Trophoblast cell (in vitro differentiated cells and primary cell): Measurements from ENCODE around the gene C12orf60.
A peak's percentile ranks its signal among the peaks of the same experiment; 100 is the strongest.

ENCODE experiments used
- DNase-seq, 2 donors: peaks; one replicate each; pipeline ENCODE4 v3.0.0-alpha.2; 2016
- H2AFZ ChIP-seq: 2 replicates; pipeline ENCODE4 v1.6.1; 2013; ENCODE audit warnings: low read length, moderate library complexity, mild to moderate bottlenecking; ENCODE audit not compliant: insufficient read depth, poor library complexity
- H2AK5ac ChIP-seq: 2 replicates; pipeline ENCODE4 v1.6.1; 2013; ENCODE audit warnings: mild to moderate bottlenecking, low read length
- H2BK120ac ChIP-seq: 2 replicates; pipeline ENCODE4 v1.6.1; 2013; ENCODE audit warnings: low read length, mild to moderate bottlenecking, moderate library complexity; ENCODE audit not compliant: insufficient read depth, poor library complexity
- H2BK12ac ChIP-seq: 2 replicates; pipeline ENCODE4 v1.6.1; 2013; ENCODE audit warnings: mild to moderate bottlenecking, low read length, moderate library complexity
- H2BK5ac ChIP-seq: 2 replicates; pipeline ENCODE4 v1.6.1; 2013; ENCODE audit warnings: low read length, low read depth, moderate library complexity, mild to moderate bottlenecking; ENCODE audit not compliant: poor library complexity
- H3K14ac ChIP-seq: 2 replicates; pipeline ENCODE4 v1.6.1; 2013; ENCODE audit warnings: mild to moderate bottlenecking, low read length
- H3K18ac ChIP-seq: 2 replicates; pipeline ENCODE4 v1.6.1; 2013; ENCODE audit warnings: mild to moderate bottlenecking, low read length
- H3K23ac ChIP-seq: 2 replicates; pipeline ENCODE4 v1.6.1; 2013; ENCODE audit warnings: low read length
- H3K27ac ChIP-seq: 2 replicates; pipeline ENCODE4 v1.5.1; 2013; ENCODE audit warnings: low read depth, mild to moderate bottlenecking, inconsistent platforms, low read length, moderate library complexity
- H3K27me3 ChIP-seq: 2 replicates; pipeline ENCODE4 v1.6.1; 2013; ENCODE audit warnings: inconsistent platforms, mild to moderate bottlenecking, low read length, moderate library complexity; ENCODE audit not compliant: insufficient read depth
- H3K36me3 ChIP-seq, 2 experiments: 1 replicate in 1 of 2; 2 replicates in 1 of 2; pipeline ENCODE4 v1.6.1; 2013; ENCODE audit warnings: low read length in 2 of 2, mild to moderate bottlenecking in 2 of 2, moderate library complexity in 1 of 2; ENCODE audit not compliant: insufficient read depth in 2 of 2, control insufficient read depth in 1 of 2
- H3K4ac ChIP-seq: 2 replicates; pipeline ENCODE4 v1.6.1; 2013; ENCODE audit warnings: low read depth, mild to moderate bottlenecking, low read length, moderate library complexity
- H3K4me1 ChIP-seq, 2 experiments: 1 replicate in 1 of 2; 2 replicates in 1 of 2; pipeline ENCODE4 v1.6.1; 2013; ENCODE audit warnings: low read length in 2 of 2, mild to moderate bottlenecking in 2 of 2, moderate library complexity in 1 of 2; ENCODE audit not compliant: insufficient read depth in 2 of 2, control insufficient read depth in 1 of 2
- H3K4me2 ChIP-seq: 2 replicates; pipeline ENCODE4 v1.6.1; 2013; ENCODE audit warnings: inconsistent platforms, mild to moderate bottlenecking, low read length, moderate library complexity
- H3K4me3 ChIP-seq: 2 replicates; pipeline ENCODE4 v1.5.1; 2013; ENCODE audit warnings: mild to moderate bottlenecking, low read depth, low read length, inconsistent platforms
- H3K79me1 ChIP-seq: one replicate; pipeline ENCODE4 v1.6.1; 2013; ENCODE audit warnings: low read length
- H3K79me2 ChIP-seq: 2 replicates; pipeline ENCODE4 v1.6.1; 2013; ENCODE audit warnings: low read length, mild to moderate bottlenecking; ENCODE audit not compliant: control insufficient read depth, insufficient read depth, poor library complexity
- H3K9ac ChIP-seq: 2 replicates; pipeline ENCODE4 v1.6.1; 2013; ENCODE audit warnings: mild to moderate bottlenecking, low read length
- H3K9me3 ChIP-seq: 2 replicates; pipeline ENCODE4 v1.6.1; 2013; ENCODE audit warnings: low read depth, mild to moderate bottlenecking, control low read depth, inconsistent platforms, low read length; ENCODE audit not compliant: insufficient read depth
- H4K12ac ChIP-seq: 2 replicates; pipeline ENCODE4 v1.6.1; 2013; ENCODE audit warnings: low read depth, mild to moderate bottlenecking, low read length, moderate library complexity
- H4K8ac ChIP-seq: 2 replicates; pipeline ENCODE4 v1.6.1; 2013; ENCODE audit warnings: low read depth, mild to moderate bottlenecking, low read length, moderate library complexity
- H4K91ac ChIP-seq: one replicate; pipeline ENCODE4 v1.6.1; 2013; ENCODE audit warnings: low read depth, mild to moderate bottlenecking, low read length, moderate library complexity
- WGBS: extraction: QIAGEN DNeasy Blood & Tissue Kit; methylation state at CpG from one replicate; pipeline ENCODE4 v1.1.7; 2013; ENCODE audit warnings: missing lambda C conversion rate; ENCODE audit not compliant: insufficient read length, insufficient coverage; ENCODE audit errors: extremely low coverage; 5-methylcytosine and 5-hydroxymethylcytosine counted together

The C12orf60 gene

GRCh38 chr12:14845350-14845750 is 41.9 kb downstream of the C12orf60 start:
- Histone ChIP-seq H3K79me1 (peaks cover 17% of the 10 kb centered on the region), H4K12ac (no peak overlapping the region), H3K4me2 (no peak overlapping the region), H3K18ac (no peak overlapping the region), H3K14ac (peak overlapping the region; percentile 61), H3K4me1 (peaks cover 2 to 14% of the 10 kb centered on the region in 2 experiments), H3K36me3 (no peaks in the 10 kb centered on the region), H2AK5ac (no peak overlapping the region), H3K9ac (no peak overlapping the region), H2AFZ (no peak overlapping the region), H3K4ac (peak overlapping the region; percentile 51), H4K91ac (peak overlapping the region; percentile 86), H2BK5ac (peak overlapping the region; percentile 92), H3K27ac (no peak overlapping the region), H3K9me3 (no peaks in the 10 kb centered on the region), H4K8ac (peak overlapping the region; percentile 82), H3K79me2 (peaks cover 4% of the 10 kb centered on the region), H3K23ac (no peak overlapping the region), H3K4me3 (no peak overlapping the region), H2BK12ac (peak overlapping the region; percentile 45), H2BK120ac (peak overlapping the region; percentile 81), H3K27me3 (no peaks in the 10 kb centered on the region)
- no CpG with 5 or more reads among the region's 3 CpGs for WGBS
- DNase-seq = peak; percentile 58 to 85

DNA sequence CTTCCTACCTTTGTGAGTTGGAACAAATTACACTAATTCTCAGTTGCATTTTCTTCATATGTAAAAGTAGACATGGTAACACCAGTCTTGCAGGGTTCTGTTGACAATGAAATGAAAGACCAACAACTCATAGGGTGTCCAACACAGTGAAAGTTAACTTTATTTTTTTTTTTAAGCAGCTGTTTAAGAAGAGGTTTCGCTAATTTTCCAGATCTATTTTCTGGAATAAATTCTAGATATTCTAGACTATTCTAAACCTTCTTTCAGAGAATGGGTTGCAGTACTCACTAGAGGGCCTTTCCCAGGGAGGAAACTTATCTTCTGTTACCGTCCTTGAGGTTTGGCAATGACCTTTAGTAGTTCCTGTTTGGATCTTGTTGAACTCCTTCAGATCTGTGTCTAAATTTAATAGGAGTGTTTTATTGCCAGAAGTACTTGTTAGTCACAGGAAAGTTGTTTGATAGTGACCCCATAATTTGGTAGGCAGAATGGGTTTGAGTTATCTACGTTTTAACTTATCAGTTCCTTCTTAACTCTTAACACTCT is 42.6 kb downstream of the C12orf60 start:
- H3K14ac ChIP-seq = no peak overlapping the region
- no peaks in the 10 kb centered on the region for H3K27me3 ChIP-seq

DNA sequence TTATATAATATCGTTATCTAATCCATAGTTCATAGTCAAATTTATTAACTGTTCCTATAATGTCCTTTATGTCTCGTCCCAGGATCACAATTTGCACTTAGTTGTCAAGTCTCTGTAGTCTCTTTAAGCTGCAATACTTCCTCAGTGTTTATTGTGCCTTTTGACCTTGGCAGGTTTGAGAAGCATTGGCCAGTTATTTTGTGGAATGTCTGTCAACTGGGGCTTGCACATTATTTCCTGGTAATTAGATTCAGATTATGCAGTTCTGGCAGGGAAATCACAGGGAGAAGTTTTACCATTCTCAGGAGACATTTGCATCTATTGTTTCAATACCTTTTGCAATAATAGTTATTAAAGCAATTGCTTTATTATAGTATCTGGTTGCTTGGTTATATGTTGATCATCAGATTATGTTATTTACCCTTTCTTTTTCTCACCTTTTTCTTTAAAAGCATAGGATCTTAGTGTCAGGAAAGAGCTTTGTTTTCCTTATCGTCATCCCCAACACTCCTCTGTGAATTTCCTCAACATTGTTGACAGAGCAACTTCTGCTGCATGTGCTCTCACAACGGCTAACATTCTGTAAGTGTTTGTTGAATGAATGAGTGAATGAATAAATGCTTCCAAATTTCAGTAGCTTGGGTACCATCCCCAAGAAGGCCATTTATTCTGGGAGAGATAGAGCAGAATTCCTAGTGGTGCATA is 43.6 kb downstream of the C12orf60 start:
- Histone ChIP-seq H3K36me3 (no peaks in the 10 kb centered on the region), H4K91ac (peak overlapping the region; percentile 95), H3K18ac (peak overlapping the region; percentile 10), H3K79me1 (peaks cover 30% of the 10 kb centered on the region), H3K9me3 (no peaks in the 10 kb centered on the region), H4K8ac (peak overlapping the region; percentile 91), H3K27ac (no peak overlapping the region), H4K12ac (no peak overlapping the region), H2BK5ac (no peak overlapping the region), H2AK5ac (no peak overlapping the region), H2AFZ (no peak overlapping the region), H3K27me3 (no peaks in the 10 kb centered on the region), H3K4me1 (peaks cover 2 to 23% of the 10 kb centered on the region in 2 experiments), H2BK120ac (peak overlapping the region; percentile 26), H3K79me2 (peaks cover 4% of the 10 kb centered on the region), H3K14ac (peak overlapping the region; percentile 87), H3K23ac (no peak overlapping the region), H3K4me3 (no peak overlapping the region), H3K4me2 (no peak overlapping the region), H3K9ac (no peak overlapping the region), H2BK12ac (peak overlapping the region; percentile 100), H3K4ac (no peak overlapping the region)
- 100% methylated on average over 1 of the region's 4 CpGs for WGBS
- no peak for DNase-seq

More for the DNA sequence above, 42.6 kb downstream of the C12orf60 start:
- H3K9me3 ChIP-seq = no peaks in the 10 kb centered on the region
- no peak overlapping the region for H3K4me3 ChIP-seq
- no peak overlapping the region for H4K8ac ChIP-seq
- H3K9ac ChIP-seq = no peak overlapping the region
- H3K79me2 ChIP-seq = peaks cover 4% of the 10 kb centered on the region
- no peak overlapping the region for H2BK120ac ChIP-seq
- no peaks in the 10 kb centered on the region for H3K36me3 ChIP-seq
- H3K23ac ChIP-seq = no peak overlapping the region
- WGBS = no CpG with 5 or more reads among the region's 3 CpGs
- H2BK5ac ChIP-seq = no peak overlapping the region
- H3K18ac ChIP-seq = no peak overlapping the region
- peaks cover 23% of the 10 kb centered on the region for H3K79me1 ChIP-seq
- peaks cover 2 to 21% of the 10 kb centered on the region in 2 experiments for H3K4me1 ChIP-seq
- H2AFZ ChIP-seq = no peak overlapping the region
- H3K4ac ChIP-seq = no peak overlapping the region
- DNase-seq = no peak
- no peak overlapping the region for H2BK12ac ChIP-seq
- H3K4me2 ChIP-seq = no peak overlapping the region
- no peak overlapping the region for H2AK5ac ChIP-seq
- no peak overlapping the region for H4K12ac ChIP-seq
- no peak overlapping the region for H3K27ac ChIP-seq
- H4K91ac ChIP-seq = no peak overlapping the region

DNA sequence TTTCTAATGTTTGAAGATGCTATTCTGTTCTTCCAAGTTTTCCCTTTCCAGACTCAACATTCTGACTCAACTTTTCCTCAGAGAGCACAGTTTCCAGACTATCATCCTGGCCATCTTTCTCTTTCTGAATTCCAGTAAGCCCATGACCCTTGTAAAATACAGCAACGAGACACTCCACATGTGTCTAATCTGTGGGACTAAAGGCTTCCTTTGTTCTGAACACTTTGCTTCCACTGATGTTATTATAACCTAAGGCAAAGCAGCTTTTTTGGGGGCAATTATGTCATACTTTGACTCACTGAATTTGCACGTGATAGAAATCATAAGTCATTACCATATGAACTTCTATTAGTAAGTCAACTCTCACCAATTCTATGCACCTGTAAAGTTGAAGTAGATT is 46.2 kb downstream of the C12orf60 start:
- H3K27ac ChIP-seq = peak overlapping the region; percentile 84
- H3K4ac ChIP-seq = no peak overlapping the region
- H3K9me3 ChIP-seq = no peaks in the 10 kb centered on the region
- H3K14ac ChIP-seq = no peak overlapping the region
- H2AFZ ChIP-seq = no peak overlapping the region
- no peak overlapping the region for H3K23ac ChIP-seq
- no peak overlapping the region for H3K9ac ChIP-seq
- H3K79me2 ChIP-seq = peaks cover 2% of the 10 kb centered on the region
- no peak overlapping the region for H4K12ac ChIP-seq
- H3K4me1 ChIP-seq = peaks cover 4 to 21% of the 10 kb centered on the region in 2 experiments
- H2BK12ac ChIP-seq = no peak overlapping the region
- H4K91ac ChIP-seq = no peak overlapping the region
- H3K4me3 ChIP-seq = no peak overlapping the region
- H3K36me3 ChIP-seq = no peaks in the 10 kb centered on the region
- WGBS = no CpG with 5 or more reads among the region's 2 CpGs
- H2BK120ac ChIP-seq = no peak overlapping the region
- H4K8ac ChIP-seq = no peak overlapping the region
- DNase-seq = no peak
- no peak overlapping the region for H3K18ac ChIP-seq
- H3K27me3 ChIP-seq = no peaks in the 10 kb centered on the region
- H2AK5ac ChIP-seq = no peak overlapping the region
- H3K79me1 ChIP-seq = peaks cover 35% of the 10 kb centered on the region
- H2BK5ac ChIP-seq = no peak overlapping the region
- no peak overlapping the region for H3K4me2 ChIP-seq
